K562 (cell line): ENCODE results near the gene UBL3. TPM values are rescaled to one million over a fixed set of nuclear protein-coding genes. Genes with fewer than 3 reads are reported as not detected.

Experiments
- ATAC-seq: fragments of 200-7000 bp; cut with Tn5 transposase; 3 replicates; pipeline ENCODE4 v1.9.1; 2020; ENCODE audit warnings: moderate library complexity
- BruUV-seq: library from RNA; stranded (reverse); fragments of 400-500 nt; replicated peaks from 2 replicates; lab custom pipeline; 2021; lab: Mats Ljungman, UMichigan
- CTCF ChIA-PET: fragments of 300-600 bp; formaldehyde crosslinking; extraction: SDS; loops from one replicate; lab custom pipeline; 2021; ENCODE audit warnings: low intra/inter-chr PET ratio; lab: Yijun Ruan, JAX
- POLR2A ChIA-PET: fragments of 300-600, 350-650 bp; sonication (Branson Sonifier 250); formaldehyde crosslinking; extraction: SDS; loops from one replicate; lab custom pipeline; 2021; ENCODE audit warnings: antibody characterized with exemption, inconsistent platforms; lab: Yijun Ruan, JAX
- DNase-seq, 4 experiments: peaks; one replicate each; pipeline versions ENCODE4 v3.0.0 to v3.0.0-alpha.2; 2011 to 2018; ENCODE audit warnings: low spot score in 3 of 4, mixed read lengths in 3 of 4; ENCODE audit errors: extremely low read depth in 1 of 4
- FAIRE-seq: peaks from 2 replicates; lab custom pipeline; 2011; peaks lifted over from hg19 to GRCh38; lab: Jason Lieb, UNC
- H2AFZ ChIP-seq: 2 replicates; pipeline ENCODE4 v1.6.0; 2011; ENCODE audit warnings: low read depth, low read length, control low read depth, inconsistent platforms
- H3K27ac ChIP-seq: fragments of 200-600 bp; 3 replicates; pipeline ENCODE4 v1.8.0; 2011; ENCODE audit warnings: low read depth, mild to moderate bottlenecking, control low read depth, inconsistent platforms, low read length, moderate library complexity, mixed read lengths; ENCODE audit errors: extremely low read depth
- H3K27me3 ChIP-seq, 2 experiments: fragments of 300-600 bp in 1 of 2; 2 replicates in 1 of 2; 3 replicates in 1 of 2; pipeline versions ENCODE4 v1.6.0 to v1.8.0; 2011; ENCODE audit warnings: inconsistent platforms in 2 of 2, low read length in 2 of 2, mild to moderate bottlenecking in 1 of 2, mixed read lengths in 1 of 2, moderate library complexity in 1 of 2; ENCODE audit not compliant: control insufficient read depth in 2 of 2, insufficient read depth in 2 of 2
- H3K36me3 ChIP-seq: fragments of 300-600 bp; 3 replicates; pipeline ENCODE4 v1.8.0; 2011; ENCODE audit warnings: mild to moderate bottlenecking, low read length, inconsistent platforms; ENCODE audit not compliant: control insufficient read depth, insufficient read depth
- H3K4me1 ChIP-seq, 2 experiments: fragments of 200-600 bp in 1 of 2; replicated peaks in 1 of 2; 2 replicates in 1 of 2; 3 replicates in 1 of 2; pipeline versions ENCODE4 v1.5.1 to v1.8.0; 2011; ENCODE audit warnings: inconsistent platforms in 2 of 2, low read length in 2 of 2, mild to moderate bottlenecking in 1 of 2, mixed read lengths in 1 of 2, moderate library complexity in 1 of 2; ENCODE audit not compliant: control insufficient read depth in 2 of 2, insufficient read depth in 2 of 2
- H3K4me2 ChIP-seq: 2 replicates; pipeline ENCODE4 v1.6.1; 2011; ENCODE audit warnings: low read length, control low read depth, inconsistent platforms, mixed read lengths; ENCODE audit not compliant: insufficient read depth
- H3K4me3 ChIP-seq: fragments of 200-600 bp; sonication (generic), shearing (Covaris generic); 2 replicates; pipeline ENCODE4 v1.5.1; 2016; ENCODE audit warnings: control low read depth, inconsistent platforms
- H3K79me2 ChIP-seq: fragments of 200-600 bp; 3 replicates; pipeline ENCODE4 v1.8.0; 2011; ENCODE audit warnings: low read length, inconsistent platforms; ENCODE audit not compliant: control insufficient read depth, insufficient read depth
- H3K9ac ChIP-seq, 2 experiments: 2 replicates each; pipeline versions ENCODE4 v1.6.0 to v1.6.1; 2011; ENCODE audit warnings: low read depth in 2 of 2, low read length in 2 of 2, control low read depth in 1 of 2, inconsistent platforms in 1 of 2, mild to moderate bottlenecking in 1 of 2, mixed read lengths in 1 of 2; ENCODE audit not compliant: insufficient read depth in 1 of 2
- H3K9me1 ChIP-seq: one replicate; pipeline ENCODE4 v1.6.0; 2011; ENCODE audit warnings: inconsistent platforms, mild to moderate bottlenecking, low read length, moderate library complexity; ENCODE audit not compliant: control insufficient read depth, insufficient read depth
- H3K9me3 ChIP-seq: replicated peaks from 2 replicates; pipeline ENCODE4 v1.5.1; 2011; ENCODE audit warnings: low read depth, low read length, inconsistent platforms; ENCODE audit not compliant: control insufficient read depth, insufficient read depth
- H4K20me1 ChIP-seq: replicated peaks from 2 replicates; pipeline ENCODE4 v1.6.1; 2011; ENCODE audit warnings: low read length, inconsistent platforms, mixed read lengths; ENCODE audit not compliant: control insufficient read depth, insufficient read depth
- DMBX1 ChIP-seq: fragments of 250-450 bp; sonication (Bioruptor Pico); IDR thresholded peaks from 2 replicates; pipeline ENCODE4 v1.8.0; 2022; ENCODE audit warnings: inconsistent platforms, mild to moderate bottlenecking, moderate library complexity, borderline replicate concordance
- EHMT2 ChIP-seq: fragments of 450-650 bp; IDR thresholded peaks from 2 replicates; pipeline ENCODE4 v1.6.1; 2018; ENCODE audit warnings: antibody characterized with exemption
- GABPB1 ChIP-seq: sonication (generic); formaldehyde crosslinking; IDR thresholded peaks from 2 replicates; pipeline ENCODE4 v1.8.0; 2022; ENCODE audit warnings: mild to moderate bottlenecking, missing genetic modification reagents
- HDAC2 ChIP-seq: fragments of 450-650 bp; IDR thresholded peaks from 2 replicates; pipeline ENCODE4 v1.6.1; 2016; ENCODE audit warnings: mild to moderate bottlenecking
- HEY1 ChIP-seq: fragments of 250-450 bp; sonication (Bioruptor Pico); IDR thresholded peaks from 2 replicates; pipeline ENCODE4 v1.5.0; 2020; ENCODE audit warnings: mild to moderate bottlenecking, moderate library complexity, borderline replicate concordance
- HMG20A ChIP-seq: fragments of 450-650 bp; formaldehyde crosslinking; conservative IDR thresholded peaks from 2 replicates; pipeline ENCODE4 v1.4.0; 2020; ENCODE audit warnings: mild to moderate bottlenecking, mixed read lengths
- PHTF2 ChIP-seq: fragments of 250-450 bp; sonication (Bioruptor Pico); IDR thresholded peaks from 2 replicates; pipeline ENCODE4 v1.5.0; 2021; ENCODE audit warnings: mild to moderate bottlenecking
- POLR2AphosphoS2 ChIP-seq: IDR thresholded peaks from 2 replicates; pipeline ENCODE4 v1.6.1; 2012; ENCODE audit warnings: low read length, improper control_type of control experiment
- RBM15 ChIP-seq: fragments of 200-400 bp; formaldehyde crosslinking; IDR thresholded peaks from 2 replicates; pipeline ENCODE4 v1.6.1; 2018; ENCODE audit warnings: mild to moderate bottlenecking, low read length, moderate library complexity; ENCODE audit not compliant: insufficient read depth
- STAT5B ChIP-seq: fragments of 250-450 bp; sonication (Bioruptor Pico); IDR thresholded peaks from 2 replicates; pipeline ENCODE4 v1.8.0; 2021; ENCODE audit warnings: mild to moderate bottlenecking, inconsistent platforms
- TBP ChIP-seq: optimal IDR thresholded peaks from 2 replicates; pipeline ENCODE3; 2011; ENCODE audit warnings: low read depth, low read length, improper control_type of control experiment
- ZNF282 ChIP-seq: sonication (generic); formaldehyde crosslinking; IDR thresholded peaks from 2 replicates; pipeline ENCODE4 v1.8.1; 2023; ENCODE audit warnings: missing genetic modification reagents
- ZNF431 ChIP-seq: sonication (generic); formaldehyde crosslinking; IDR thresholded peaks from 2 replicates; pipeline ENCODE4 v1.8.0; 2022; ENCODE audit warnings: mild to moderate bottlenecking, missing genetic modification reagents
- ZNF436 ChIP-seq: fragments of 250-450, 450-650 bp; sonication (Bioruptor Pico); formaldehyde crosslinking; IDR thresholded peaks from 2 replicates; pipeline ENCODE4 v1.7.0; 2020; ENCODE audit warnings: mild to moderate bottlenecking
- WGBS: fragments of 100-300 bp; shearing (Covaris generic); methylation state at CpG from one replicate; pipeline ENCODE4 v1.1.6; 2016; ENCODE audit warnings: low coverage, mixed read lengths; ENCODE audit not compliant: insufficient coverage; ENCODE audit errors: missing lambda C conversion rate; 5-methylcytosine and 5-hydroxymethylcytosine counted together
- in situ Hi-C: fragments of 300-500 bp; cut with MboI; formaldehyde crosslinking; loops from 4 replicates; pipeline ENCODE4 v1.15.0; 2018; ENCODE audit warnings: inconsistent platforms, mixed read lengths
- intact Hi-C: fragments of 100-400 bp; cut with micrococcal nuclease; formaldehyde crosslinking; loops from 2 replicates; pipeline ENCODE4 v1.14.2; 2022
- polyA plus RNA-seq, 8 experiments: library from polyadenylated mRNA; depleted of rRNA in 4 of 8; stranded (reverse) in 5 of 8; unstranded in 3 of 8; fragments of >200 nt; fragmentation: Nextera tagmentation in 2 of 8; fragmentation: Illumina TruSeq in 1 of 8; extraction: Ambion mirVana in 2 of 8; extraction: Trizol in 1 of 8; gene quantifications; 2 replicates each; pipeline versions ENCODE4 v1.2.1 to v1.2.3, GENCODE V29; 2011 to 2014; ENCODE audit warnings: inconsistent platforms in 1 of 8, missing spikeins in 1 of 8
- total RNA-seq, 7 experiments: library from RNA; depleted of rRNA in 6 of 7; stranded (reverse); fragments of >200 nt in 6 of 7; fragmentation: Illumina TruSeq in 2 of 7; extraction: Trizol in 2 of 7; gene quantifications; 2 replicates each; pipeline versions ENCODE4 v1.2.1 to v1.2.3, GENCODE V29; 2011 to 2021; ENCODE audit warnings: low replicate concordance in 1 of 7
- TF ChIP-seq, protein P1 (sequence below): sonication (generic); formaldehyde crosslinking; IDR thresholded peaks from 2 replicates; pipeline ENCODE4 v1.8.0; 2022; ENCODE audit warnings: missing genetic modification reagents, mild to moderate bottlenecking, borderline replicate concordance
- TF ChIP-seq, protein P2 (sequence below): fragments of 250-450 bp; sonication (Bioruptor Pico); IDR thresholded peaks from 2 replicates; pipeline ENCODE4 v1.5.0; 2020; ENCODE audit warnings: mild to moderate bottlenecking, borderline replicate concordance
- TF ChIP-seq, protein P3 (sequence below): sonication (generic); formaldehyde crosslinking; IDR thresholded peaks from 2 replicates; pipeline ENCODE4 v1.8.0; 2022; ENCODE audit warnings: missing genetic modification reagents, mild to moderate bottlenecking, moderate library complexity, borderline replicate concordance
- TF ChIP-seq, protein P4 (sequence below): fragments of 250-450 bp; sonication (Bioruptor Pico); IDR thresholded peaks from 2 replicates; pipeline ENCODE4 v1.4.0; 2020; ENCODE audit warnings: mild to moderate bottlenecking

UBL3 gene
- total and polyA plus RNA-seq, 9 of the 15 experiments (the other 6 are each of a cell fraction or from before 2014, with no cell fraction given) = 0.64 to 2.4 (median 1.8) TPM

DNA sequence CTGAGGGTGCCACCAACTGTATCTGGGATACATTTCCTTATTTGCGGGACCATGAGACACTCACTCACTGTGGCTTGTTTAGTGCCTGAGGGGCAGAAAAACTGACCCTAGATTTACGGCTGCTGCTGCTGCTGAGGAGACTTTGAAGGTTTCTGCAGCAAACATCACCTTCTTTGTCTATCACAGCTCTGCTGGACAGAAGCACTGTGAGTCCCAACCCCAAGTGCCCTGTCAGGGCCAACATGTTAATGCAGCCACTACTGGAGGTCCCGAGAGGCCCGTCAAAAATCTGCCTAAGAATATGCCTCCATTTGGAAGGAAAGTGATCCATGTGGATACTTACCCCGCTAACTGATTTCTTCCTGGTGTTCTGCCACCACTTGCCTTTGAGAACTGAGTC, 37.3 kb upstream of the UBL3 start:
- no peak for ATAC-seq
- Histone ChIP-seq H3K9ac (no peak overlapping the region), H3K4me2 (no peak overlapping the region), H3K9me3 (no peaks in the 10 kb centered on the region), H3K4me3 (no peak overlapping the region), H2AFZ (no peak overlapping the region), H4K20me1 (no peaks in the 10 kb centered on the region), H3K36me3 (no peaks in the 10 kb centered on the region), H3K4me1 (no peaks in the 10 kb centered on the region), H3K27ac (no peak overlapping the region), H3K9me1 (no peaks in the 10 kb centered on the region), H3K79me2 (no peaks in the 10 kb centered on the region), H3K27me3 (peaks cover 0 to 9% of the 10 kb centered on the region in 2 experiments; a peak in 2 of 5 replicates)
- WGBS = 5% methylated on average over 5 of the region's 5 CpGs
- intact Hi-C loops = no loop called here
- ChIA-PET POLR2A (no interaction called here), CTCF (no interaction called here)
- FAIRE-seq = no peak
- in situ Hi-C loops = no loop called here
- no TSS peak for BruUV-seq
- DNase-seq = no peak
- TF ChIP-seq HEY1 (no peak), RBM15 (no peak), TBP (no peak), EHMT2 (no peak), ZNF431 (CRISPR knock-in tag) (no peak), STAT5B (CRISPR knock-in tag) (no peak), GABPB1 (CRISPR knock-in tag) (no peak), ZNF436 (CRISPR knock-in tag) (no peak), HDAC2 (no peak), POLR2AphosphoS2 (no peak), PHTF2 (CRISPR knock-in tag) (no peak), ZNF282 (no peak), DMBX1 (CRISPR knock-in tag) (no peak), HMG20A (CRISPR knock-in tag) (no peak)
- TF ChIP-seq, protein P1, sequence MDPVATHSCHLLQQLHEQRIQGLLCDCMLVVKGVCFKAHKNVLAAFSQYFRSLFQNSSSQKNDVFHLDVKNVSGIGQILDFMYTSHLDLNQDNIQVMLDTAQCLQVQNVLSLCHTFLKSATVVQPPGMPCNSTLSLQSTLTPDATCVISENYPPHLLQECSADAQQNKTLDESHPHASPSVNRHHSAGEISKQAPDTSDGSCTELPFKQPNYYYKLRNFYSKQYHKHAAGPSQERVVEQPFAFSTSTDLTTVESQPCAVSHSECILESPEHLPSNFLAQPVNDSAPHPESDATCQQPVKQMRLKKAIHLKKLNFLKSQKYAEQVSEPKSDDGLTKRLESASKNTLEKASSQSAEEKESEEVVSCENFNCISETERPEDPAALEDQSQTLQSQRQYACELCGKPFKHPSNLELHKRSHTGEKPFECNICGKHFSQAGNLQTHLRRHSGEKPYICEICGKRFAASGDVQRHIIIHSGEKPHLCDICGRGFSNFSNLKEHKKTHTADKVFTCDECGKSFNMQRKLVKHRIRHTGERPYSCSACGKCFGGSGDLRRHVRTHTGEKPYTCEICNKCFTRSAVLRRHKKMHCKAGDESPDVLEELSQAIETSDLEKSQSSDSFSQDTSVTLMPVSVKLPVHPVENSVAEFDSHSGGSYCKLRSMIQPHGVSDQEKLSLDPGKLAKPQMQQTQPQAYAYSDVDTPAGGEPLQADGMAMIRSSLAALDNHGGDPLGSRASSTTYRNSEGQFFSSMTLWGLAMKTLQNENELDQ = no peak
- TF ChIP-seq, protein P2, sequence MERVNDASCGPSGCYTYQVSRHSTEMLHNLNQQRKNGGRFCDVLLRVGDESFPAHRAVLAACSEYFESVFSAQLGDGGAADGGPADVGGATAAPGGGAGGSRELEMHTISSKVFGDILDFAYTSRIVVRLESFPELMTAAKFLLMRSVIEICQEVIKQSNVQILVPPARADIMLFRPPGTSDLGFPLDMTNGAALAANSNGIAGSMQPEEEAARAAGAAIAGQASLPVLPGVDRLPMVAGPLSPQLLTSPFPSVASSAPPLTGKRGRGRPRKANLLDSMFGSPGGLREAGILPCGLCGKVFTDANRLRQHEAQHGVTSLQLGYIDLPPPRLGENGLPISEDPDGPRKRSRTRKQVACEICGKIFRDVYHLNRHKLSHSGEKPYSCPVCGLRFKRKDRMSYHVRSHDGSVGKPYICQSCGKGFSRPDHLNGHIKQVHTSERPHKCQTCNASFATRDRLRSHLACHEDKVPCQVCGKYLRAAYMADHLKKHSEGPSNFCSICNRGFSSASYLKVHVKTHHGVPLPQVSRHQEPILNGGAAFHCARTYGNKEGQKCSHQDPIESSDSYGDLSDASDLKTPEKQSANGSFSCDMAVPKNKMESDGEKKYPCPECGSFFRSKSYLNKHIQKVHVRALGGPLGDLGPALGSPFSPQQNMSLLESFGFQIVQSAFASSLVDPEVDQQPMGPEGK = no peak
- TF ChIP-seq, protein P3, sequence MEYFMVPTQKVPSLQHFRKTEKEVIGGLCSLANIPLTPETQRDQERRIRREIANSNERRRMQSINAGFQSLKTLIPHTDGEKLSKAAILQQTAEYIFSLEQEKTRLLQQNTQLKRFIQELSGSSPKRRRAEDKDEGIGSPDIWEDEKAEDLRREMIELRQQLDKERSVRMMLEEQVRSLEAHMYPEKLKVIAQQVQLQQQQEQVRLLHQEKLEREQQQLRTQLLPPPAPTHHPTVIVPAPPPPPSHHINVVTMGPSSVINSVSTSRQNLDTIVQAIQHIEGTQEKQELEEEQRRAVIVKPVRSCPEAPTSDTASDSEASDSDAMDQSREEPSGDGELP (CRISPR knock-in tag) = no peak
- TF ChIP-seq, protein P4, sequence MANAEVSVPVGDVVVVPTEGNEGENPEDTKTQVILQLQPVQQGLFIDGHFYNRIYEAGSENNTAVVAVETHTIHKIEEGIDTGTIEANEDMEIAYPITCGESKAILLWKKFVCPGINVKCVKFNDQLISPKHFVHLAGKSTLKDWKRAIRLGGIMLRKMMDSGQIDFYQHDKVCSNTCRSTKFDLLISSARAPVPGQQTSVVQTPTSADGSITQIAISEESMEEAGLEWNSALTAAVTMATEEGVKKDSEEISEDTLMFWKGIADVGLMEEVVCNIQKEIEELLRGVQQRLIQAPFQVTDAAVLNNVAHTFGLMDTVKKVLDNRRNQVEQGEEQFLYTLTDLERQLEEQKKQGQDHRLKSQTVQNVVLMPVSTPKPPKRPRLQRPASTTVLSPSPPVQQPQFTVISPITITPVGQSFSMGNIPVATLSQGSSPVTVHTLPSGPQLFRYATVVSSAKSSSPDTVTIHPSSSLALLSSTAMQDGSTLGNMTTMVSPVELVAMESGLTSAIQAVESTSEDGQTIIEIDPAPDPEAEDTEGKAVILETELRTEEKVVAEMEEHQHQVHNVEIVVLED (CRISPR knock-in tag) = no peak
